GM19397 (cell line): Measurements from ENCODE around the gene KIAA1210.
A peak's percentile ranks its signal among the peaks of the same experiment; 100 is the strongest.

Source experiments
- ATAC-seq: cut with Tn5 transposase; IDR thresholded peaks from one replicate; pipeline ENCODE4 v1.9.1; 2021; ENCODE audit warnings: mild to moderate bottlenecking, moderate library complexity; ENCODE audit not compliant: unreplicated experiment

KIAA1210 gene

GRCh38 chrX:119127650-119128049 lies at the start of gene KIAA1210:
TSS of gene KIAA1210 (minus strand) at chrX:119127812. CDS start at chrX:119123642, 4,170 bp downstream.
- no peak for ATAC-seq

- ATAC-seq = no peak
Measured at GRCh38 chrX:119177278-119177677, 49.7 kb upstream of the KIAA1210 start.

- no peak for ATAC-seq
Measured at GRCh38 chrX:119174900-119175299, 47.3 kb upstream of the KIAA1210 start.

GRCh38 chrX:119168104-119168503 lies 40.5 kb upstream of the KIAA1210 start:
- ATAC-seq = no peak

GRCh38 chrX:119158226-119158625 lies 30.6 kb upstream of the KIAA1210 start:
- ATAC-seq = no peak

- no peak for ATAC-seq
Measured at GRCh38 chrX:119156241-119156640, 28.6 kb upstream of the KIAA1210 start.

GRCh38 chrX:119155416-119156035 lies 27.9 kb upstream of the KIAA1210 start:
- no peak for ATAC-seq

GRCh38 chrX:119151051-119151380 lies 23.4 kb upstream of the KIAA1210 start:
- ATAC-seq = no peak

GRCh38 chrX:119150163-119151050 lies 22.8 kb upstream of the KIAA1210 start:
- ATAC-seq = no peak

- no peak for ATAC-seq
Measured at GRCh38 chrX:119147486-119147885, 19.9 kb upstream of the KIAA1210 start.

- no peak for ATAC-seq
Measured at GRCh38 chrX:119145241-119145653, 17.6 kb upstream of the KIAA1210 start.

- no peak for ATAC-seq
Measured at GRCh38 chrX:119134466-119134865, 6.9 kb upstream of the KIAA1210 start.

GRCh38 chrX:119132961-119133360 lies 5.3 kb upstream of the KIAA1210 start:
- no peak for ATAC-seq

- ATAC-seq = no peak
Measured at GRCh38 chrX:119132316-119132715, 4.7 kb upstream of the KIAA1210 start.

- no peak for ATAC-seq
Measured at GRCh38 chrX:119130911-119131310, 3.3 kb upstream of the KIAA1210 start.

- no peak for ATAC-seq
Measured at GRCh38 chrX:119121341-119121740, 6.3 kb downstream of the KIAA1210 start.

- ATAC-seq = peak; percentile 74
Measured at GRCh38 chrX:119118780-119119395, 8.7 kb downstream of the KIAA1210 start.

GRCh38 chrX:119107206-119107605 lies 20.4 kb downstream of the KIAA1210 start:
- no peak for ATAC-seq

GRCh38 chrX:119105826-119106225 lies 21.8 kb downstream of the KIAA1210 start:
- no peak for ATAC-seq

GRCh38 chrX:119101168-119101567 lies 26.4 kb downstream of the KIAA1210 start:
- ATAC-seq = no peak

GRCh38 chrX:119095936-119096335 lies 31.7 kb downstream of the KIAA1210 start:
- no peak for ATAC-seq

GRCh38 chrX:119094819-119095218 lies 32.8 kb downstream of the KIAA1210 start:
- no peak for ATAC-seq
